ENCODE measurements around the gene RANBP1. TPM values are rescaled to one million over a fixed set of nuclear protein-coding genes. Genes with fewer than 3 reads are reported as not detected.

Gene RANBP1
- total RNA-seq, 4 donors from 2014 or later = 135 to 238 (median 176) TPM

DNA sequence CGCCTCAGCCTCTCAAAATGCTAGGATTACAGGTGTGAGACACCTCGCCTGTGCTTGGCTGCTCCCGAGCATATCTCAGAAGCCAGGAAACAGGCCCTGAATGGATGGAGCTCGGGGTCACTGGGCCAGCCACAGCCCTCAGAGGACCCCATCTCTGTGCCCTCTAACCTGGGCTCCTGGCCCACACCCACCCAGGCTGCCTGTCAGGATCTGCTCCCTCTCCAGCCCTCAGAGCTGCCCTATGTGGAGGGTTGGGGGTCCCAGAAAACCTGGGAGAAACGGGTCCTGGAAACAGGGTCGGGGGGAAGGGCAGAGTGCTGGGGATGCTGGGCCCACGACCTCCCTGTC lies 40.1 kb downstream of the RANBP1 start:
- no peak for DNase-seq (ENCODE audit: low spot score in 2 of 2)
- H3K27me3 ChIP-seq = peaks cover 0 to 43% of the 10 kb centered on the region in 2 donors
- peaks cover 0 to 20% (median 6%) of the 10 kb centered on the region in 4 donors for H3K4me1 ChIP-seq
- H3K9me3 ChIP-seq = no peaks in the 10 kb centered on the region
- H3K27ac ChIP-seq = no peak overlapping the region
- TF ChIP-seq POLR2A (IDR thresholded peaks at IDR 0.05) (no peak), EP300 (IDR thresholded peaks at IDR 0.05) (no peak), CTCF (IDR thresholded peaks at IDR 0.05) (no peak)
- WGBS, 2 donors = 65 to 74% methylated on average over 6 to 7 of the region's 7 CpGs
- H3K36me3 ChIP-seq = no peaks in the 10 kb centered on the region
- H3K4me3 ChIP-seq = no peak overlapping the region

- peak; percentile 84 to 92 for DNase-seq (ENCODE audit: low spot score in 2 of 2)
- Histone ChIP-seq H3K4me3 (no peak overlapping the region), H3K27ac (no peak overlapping the region), H3K36me3 (no peaks in the 10 kb centered on the region), H3K4me1 (peaks cover 0 to 20% (median 6%) of the 10 kb centered on the region in 4 donors), H3K27me3 (peaks cover 0 to 43% of the 10 kb centered on the region in 2 donors), H3K9me3 (no peaks in the 10 kb centered on the region)
- TF ChIP-seq EP300 (IDR thresholded peaks at IDR 0.05) (no peak), CTCF (IDR thresholded peaks at IDR 0.05) (peak; percentile 98 to 100 (median 99)), POLR2A (IDR thresholded peaks at IDR 0.05) (no peak)
- WGBS, 2 donors = 34 to 50% methylated on average over 13 to 15 of the region's 17 CpGs
Measured at GRCh38 chr22:20156611-20157429, 40.9 kb downstream of the RANBP1 start.

DNA sequence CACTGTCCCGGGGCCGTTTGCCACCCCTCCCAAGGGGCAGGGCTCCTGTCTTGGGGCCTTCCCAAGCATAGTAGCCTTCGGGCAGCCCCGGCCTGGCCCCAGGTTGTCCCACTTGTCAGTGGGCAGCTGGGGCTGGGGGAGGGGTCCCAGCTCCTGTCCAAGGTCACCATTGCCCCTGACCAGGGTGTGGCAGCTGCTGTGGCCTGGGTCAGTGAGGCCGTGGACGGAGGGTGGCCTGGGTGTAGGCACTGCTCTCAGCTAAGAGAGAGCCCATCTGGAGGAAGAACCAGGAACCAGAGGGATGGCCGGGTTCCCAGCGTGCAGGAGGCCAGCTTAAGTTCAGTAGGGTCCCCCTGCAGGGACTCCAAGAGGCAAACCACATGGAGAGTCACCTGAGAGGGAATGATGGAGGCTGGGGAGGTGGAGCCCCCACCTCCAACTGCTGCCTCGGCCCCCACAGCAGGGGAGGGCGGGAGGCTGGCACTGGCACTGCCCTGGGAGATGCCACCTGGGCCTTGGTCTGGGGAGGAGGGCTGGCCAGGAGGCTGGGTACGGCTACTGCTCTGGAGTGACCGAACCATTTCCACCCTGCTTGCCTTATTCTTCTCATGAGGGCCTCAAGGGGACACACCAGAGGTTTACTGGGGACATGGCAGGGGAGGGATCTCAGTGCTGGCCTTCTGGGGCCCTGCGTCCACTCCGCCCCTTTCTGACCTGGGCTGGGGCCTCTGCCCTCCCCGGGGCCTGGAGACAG lies 41.7 kb downstream of the RANBP1 start:
- 65 to 68% methylated on average over 10 to 11 of the region's 15 CpGs for WGBS, 2 donors
- no peak for DNase-seq (ENCODE audit: low spot score in 2 of 2)
- peaks cover 0 to 43% of the 10 kb centered on the region in 2 donors for H3K27me3 ChIP-seq
- TF ChIP-seq EP300 (IDR thresholded peaks at IDR 0.05) (no peak), CTCF (IDR thresholded peaks at IDR 0.05) (no peak), POLR2A (IDR thresholded peaks at IDR 0.05) (no peak)
- H3K4me3 ChIP-seq = no peak overlapping the region
- no peaks in the 10 kb centered on the region for H3K36me3 ChIP-seq
- H3K9me3 ChIP-seq = no peaks in the 10 kb centered on the region
- peaks cover 0 to 20% (median 6%) of the 10 kb centered on the region in 4 donors for H3K4me1 ChIP-seq
- no peak overlapping the region for H3K27ac ChIP-seq

DNA sequence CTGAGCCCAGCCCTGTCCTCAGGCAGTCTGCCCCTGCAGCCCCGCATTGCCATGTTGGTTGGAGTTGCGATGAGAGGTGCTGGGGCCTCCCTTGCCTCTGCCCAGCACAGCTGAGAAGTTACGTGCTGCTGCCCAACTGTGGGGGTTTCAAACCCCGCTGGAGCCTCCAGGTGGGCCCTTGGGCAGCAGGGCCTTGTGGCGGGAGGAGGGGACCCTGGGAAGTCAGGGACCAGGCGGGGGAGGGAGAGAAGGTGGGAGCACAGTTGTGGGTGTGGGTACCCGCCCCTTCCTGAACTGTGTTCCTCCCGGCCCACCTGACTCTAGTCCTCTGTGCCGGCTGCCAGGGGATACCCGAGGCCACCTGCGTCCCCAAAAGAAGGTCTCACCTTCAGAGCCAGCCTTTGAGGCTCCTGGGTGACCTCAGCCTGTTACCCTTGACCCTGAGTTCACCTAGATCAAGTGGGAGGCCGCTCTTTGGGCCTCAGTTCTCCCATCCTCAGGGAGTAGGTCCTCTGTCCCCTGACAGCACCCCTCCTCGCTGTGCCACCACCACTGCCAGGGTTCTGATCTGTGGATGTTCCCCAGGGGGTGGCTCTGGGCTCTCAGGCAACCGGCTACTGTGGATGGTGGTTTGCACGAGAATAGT lies 42.6 kb downstream of the RANBP1 start:
- Histone ChIP-seq H3K4me1 (peaks cover 0 to 20% (median 6%) of the 10 kb centered on the region in 4 donors), H3K27me3 (peaks cover 0 to 43% of the 10 kb centered on the region in 2 donors), H3K36me3 (no peaks in the 10 kb centered on the region), H3K4me3 (no peak overlapping the region), H3K27ac (no peak overlapping the region), H3K9me3 (no peaks in the 10 kb centered on the region)
- DNase-seq (ENCODE audit: low spot score in 2 of 2) = no peak
- WGBS, 2 donors = 69 to 80% methylated on average over 12 to 15 of the region's 15 CpGs
- no peak for TF ChIP-seq EP300 (IDR thresholded peaks at IDR 0.05)
- no peak for TF ChIP-seq CTCF (IDR thresholded peaks at IDR 0.05)
- TF ChIP-seq POLR2A (IDR thresholded peaks at IDR 0.05) = no peak

Measured in tibial nerve (tissue), 4 donors.